Caco-2 (cell line): Measurements from ENCODE around the gene C2orf72. TPM values are rescaled to one million over a fixed set of nuclear protein-coding genes. Genes with fewer than 3 reads are reported as not detected.

Experiments
- BruUV-seq: library from RNA; stranded (reverse); fragments of 400-500 nt; replicated peaks from 2 replicates; lab custom pipeline; 2021; lab: Mats Ljungman, UMichigan
- CTCF ChIA-PET: fragments of 300-600 bp; sonication (Branson Sonifier 250); formaldehyde crosslinking; loops from one replicate; lab custom pipeline; 2022; ENCODE audit warnings: antibody characterized with exemption; lab: Charles Lee
- POLR2A ChIA-PET: fragments of 300-600 bp; sonication (Branson Sonifier 250); formaldehyde crosslinking; loops from one replicate; lab custom pipeline; 2022; ENCODE audit warnings: antibody characterized with exemption; lab: Charles Lee
- DNase-seq, 2 experiments: peaks; one replicate each; pipeline versions ENCODE4 v3.0.0 to v3.0.0-alpha.2; 2020 to 2022
- H3K27me3 ChIP-seq: replicated peaks from 2 replicates; pipeline ENCODE4 v1.6.0; 2011; ENCODE audit warnings: low read length; ENCODE audit not compliant: control insufficient read depth, insufficient read depth
- H3K36me3 ChIP-seq: 2 replicates; pipeline ENCODE4 v1.5.1; 2011; ENCODE audit warnings: low read length; ENCODE audit not compliant: control insufficient read depth, insufficient read depth
- H3K4me1 ChIP-seq: fragments of 250-450 bp; sonication (Bioruptor Pico); 2 replicates; pipeline ENCODE4 v1.5.1; 2020; ENCODE audit warnings: mild to moderate bottlenecking
- H3K4me3 ChIP-seq: 2 replicates; pipeline ENCODE4 v1.5.1; 2011; ENCODE audit warnings: low read depth, mild to moderate bottlenecking, control low read depth, low read length
- H3K9me3 ChIP-seq: fragments of 250-450 bp; sonication (Bioruptor Pico); 2 replicates; pipeline ENCODE4 v1.5.1; 2020; ENCODE audit warnings: mild to moderate bottlenecking, moderate library complexity
- H3K27ac Mint-ChIP-seq: one replicate; pipeline ENCODE4 v1.8.0; 2022; ENCODE audit warnings: mixed read lengths; ENCODE audit not compliant: unreplicated experiment
- H3K27me3 Mint-ChIP-seq: one replicate; pipeline ENCODE4 v1.8.0; 2022; ENCODE audit warnings: mixed read lengths; ENCODE audit not compliant: insufficient read depth, unreplicated experiment
- H3K36me3 Mint-ChIP-seq: one replicate; pipeline ENCODE4 v1.8.0; 2022; ENCODE audit warnings: mild to moderate bottlenecking, mixed read lengths; ENCODE audit not compliant: insufficient read depth, unreplicated experiment
- H3K4me1 Mint-ChIP-seq: one replicate; pipeline ENCODE4 v1.8.0; 2022; ENCODE audit warnings: low read depth, mixed read lengths; ENCODE audit not compliant: unreplicated experiment
- H3K4me3 Mint-ChIP-seq: one replicate; pipeline ENCODE4 v1.8.0; 2022; ENCODE audit warnings: mild to moderate bottlenecking, moderate library complexity, mixed read lengths; ENCODE audit not compliant: unreplicated experiment
- H3K9me3 Mint-ChIP-seq: one replicate; pipeline ENCODE4 v1.8.0; 2022; ENCODE audit warnings: mixed read lengths; ENCODE audit not compliant: unreplicated experiment
- CTCF ChIP-seq, 2 experiments: fragments of 200-600 bp in 1 of 2; IDR thresholded peaks; 1 replicate in 1 of 2; 2 replicates in 1 of 2; pipeline versions ENCODE4 v1.5.1 to v1.8.0; 2011 to 2022; ENCODE audit warnings: antibody characterized with exemption in 1 of 2, control low read depth in 1 of 2, inconsistent platforms in 1 of 2, low read depth in 1 of 2, low read length in 1 of 2, mild to moderate bottlenecking in 1 of 2, moderate library complexity in 1 of 2; ENCODE audit not compliant: insufficient read depth in 1 of 2, severe bottlenecking in 1 of 2, unreplicated experiment in 1 of 2
- intact Hi-C: fragments of 100-400 bp; cut with micrococcal nuclease; formaldehyde crosslinking; loops from one replicate; pipeline ENCODE4 v1.10.0; 2022; ENCODE audit not compliant: unreplicated experiment
- total RNA-seq: library from RNA; stranded (reverse); gene quantifications from 2 replicates; pipeline ENCODE4 v1.2.3, GENCODE V29; 2022

Gene C2orf72
- total RNA-seq, 1 experiment from 2014 or later, result 105 TPM

GRCh38 chr2:230996661-230997060 lies 40.7 kb upstream of the C2orf72 start:
- CTCF ChIA-PET, result no interaction called here
- Histone ChIP-seq H3K4me3 (no peak overlapping the region), H3K4me1 (no peaks in the 10 kb centered on the region), H3K9me3 (no peaks in the 10 kb centered on the region), H3K27me3 (no peaks in the 10 kb centered on the region), H3K36me3 (no peaks in the 10 kb centered on the region)
- no peak overlapping the region for H3K27ac Mint-ChIP-seq
- H3K36me3 Mint-ChIP-seq, result peaks cover 10% of the 10 kb centered on the region
- no peak for TF ChIP-seq CTCF (IDR thresholded peaks at IDR 0.05; ENCODE audit: insufficient read depth in 1 of 2, low read depth in 1 of 2, low read length in 1 of 2, severe bottlenecking in 1 of 2, unreplicated experiment in 1 of 2)
- peaks cover 13% of the 10 kb centered on the region for H3K4me1 Mint-ChIP-seq
- no peak for DNase-seq
- POLR2A ChIA-PET, result interaction anchor here (1.2 kb wide), 1 partner anchor 101 kb away, joined by 3 read pairs; no protein-coding TSS in a partner anchor
- H3K9me3 Mint-ChIP-seq, result no peaks in the 10 kb centered on the region
- BruUV-seq, result no TSS peak
- intact Hi-C loops, result no loop called here
- no peak overlapping the region for H3K4me3 Mint-ChIP-seq
- H3K27me3 Mint-ChIP-seq, result no peaks in the 10 kb centered on the region

GRCh38 chr2:230998882-230999281 lies 38.4 kb upstream of the C2orf72 start:
- Mint-ChIP-seq H3K9me3 (peaks cover 7% of the 10 kb centered on the region), H3K27me3 (no peaks in the 10 kb centered on the region), H3K36me3 (peaks cover 12% of the 10 kb centered on the region), H3K27ac (no peak overlapping the region), H3K4me3 (no peak overlapping the region), H3K4me1 (peaks cover 13% of the 10 kb centered on the region)
- intact Hi-C loops, result loop anchor here (2.0 kb wide), 1 partner anchor 54 kb away; no protein-coding TSS in a partner anchor
- Histone ChIP-seq H3K27me3 (no peaks in the 10 kb centered on the region), H3K4me3 (no peak overlapping the region), H3K36me3 (no peaks in the 10 kb centered on the region), H3K9me3 (no peaks in the 10 kb centered on the region), H3K4me1 (no peaks in the 10 kb centered on the region)
- ChIA-PET POLR2A (no interaction called here), CTCF (interaction anchor here (1.6 kb wide), 1 partner anchor 54 kb away, joined by 4 read pairs; no protein-coding TSS in a partner anchor)
- no peak for TF ChIP-seq CTCF (IDR thresholded peaks at IDR 0.05; ENCODE audit: insufficient read depth in 1 of 2, low read depth in 1 of 2, low read length in 1 of 2, severe bottlenecking in 1 of 2, unreplicated experiment in 1 of 2)
- no peak for DNase-seq
- BruUV-seq, result no TSS peak

DNA sequence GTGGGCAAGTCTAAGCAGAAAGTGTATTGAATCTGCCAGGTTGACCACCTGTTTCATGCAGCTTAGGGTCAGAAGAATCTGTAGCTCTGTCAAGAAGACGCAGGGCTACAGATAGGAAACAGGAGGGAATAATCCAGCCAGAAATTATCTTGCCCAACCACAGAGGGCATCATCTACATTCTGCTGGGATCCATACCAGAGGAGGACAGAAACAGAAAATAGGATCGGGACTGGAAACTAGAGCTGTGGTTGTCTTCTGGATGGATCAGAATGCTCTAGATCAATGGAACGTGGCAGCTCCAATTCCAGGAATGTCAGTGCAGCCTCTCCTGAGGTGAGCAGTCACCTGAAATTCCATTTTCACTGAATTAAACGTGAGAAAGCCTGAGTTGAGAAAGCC lies 37.8 kb upstream of the C2orf72 start:
- ChIA-PET POLR2A (no interaction called here), CTCF (interaction anchor here (1.6 kb wide), 1 partner anchor 53 kb away, joined by 4 read pairs; no protein-coding TSS in a partner anchor)
- H3K36me3 ChIP-seq, result no peaks in the 10 kb centered on the region
- Mint-ChIP-seq H3K36me3 (peaks cover 16% of the 10 kb centered on the region), H3K27ac (no peak overlapping the region), H3K9me3 (peaks cover 8% of the 10 kb centered on the region), H3K4me1 (peaks cover 13% of the 10 kb centered on the region), H3K27me3 (no peaks in the 10 kb centered on the region), H3K4me3 (no peak overlapping the region)
- TF ChIP-seq CTCF (IDR thresholded peaks at IDR 0.05; ENCODE audit: insufficient read depth in 1 of 2, low read depth in 1 of 2, low read length in 1 of 2, severe bottlenecking in 1 of 2, unreplicated experiment in 1 of 2), result no peak
- intact Hi-C loops, result loop anchor here (2.0 kb wide), 1 partner anchor 53 kb away; no protein-coding TSS in a partner anchor
- BruUV-seq, result no TSS peak
- no peaks in the 10 kb centered on the region for H3K9me3 ChIP-seq
- no peaks in the 10 kb centered on the region for H3K27me3 ChIP-seq
- no peaks in the 10 kb centered on the region for H3K4me1 ChIP-seq
- no peak for DNase-seq
- no peak overlapping the region for H3K4me3 ChIP-seq
